SK-N-SH (cell line): Measurements from ENCODE around the gene SYCE1. TPM values are rescaled to one million over a fixed set of nuclear protein-coding genes. Genes with fewer than 3 reads are reported as not detected.

Experiments used
- CTCF ChIA-PET: fragments of 300-600, 350-600 bp; formaldehyde crosslinking; extraction: SDS; loops from one replicate; lab custom pipeline; 2021; lab: Yijun Ruan, JAX
- POLR2A ChIA-PET: fragments of 350-600 bp; sonication (Branson Sonifier 250); formaldehyde crosslinking; extraction: SDS; loops from one replicate; lab custom pipeline; 2020; ENCODE audit warnings: antibody characterized with exemption, inconsistent platforms; lab: Yijun Ruan, JAX
- DNase-seq: peaks from one replicate; pipeline ENCODE4 v3.0.0; 2012
- H2AFZ ChIP-seq: fragments of 200-600 bp; sonication (generic); 2 replicates; pipeline ENCODE4 v1.8.1; 2016; ENCODE audit warnings: antibody characterized with exemption, mild to moderate bottlenecking, low read depth
- H3F3A ChIP-seq: fragments of 200-600 bp; sonication (generic); replicated peaks from 2 replicates; pipeline ENCODE3; 2016; ENCODE audit warnings: antibody characterized with exemption, mild to moderate bottlenecking; ENCODE audit not compliant: insufficient read depth
- H3K27ac ChIP-seq, 2 experiments: fragments of 200-500 bp in 1 of 2; fragments of 200-600 bp in 1 of 2; sonication (Bioruptor generic) in 1 of 2; sonication (generic), shearing (Covaris generic) in 1 of 2; 2 replicates each; pipeline versions ENCODE4 v1.5.1 to v1.6.1; 2014 to 2016; ENCODE audit warnings: low read depth in 2 of 2, inconsistent platforms in 1 of 2, low read length in 1 of 2, mild to moderate bottlenecking in 1 of 2, mixed read lengths in 1 of 2
- H3K27me3 ChIP-seq: fragments of 200-600 bp; sonication (generic), shearing (Covaris generic); 2 replicates; pipeline ENCODE4 v1.6.1; 2016; ENCODE audit warnings: mixed run types; ENCODE audit not compliant: insufficient read depth
- H3K36me3 ChIP-seq, 2 experiments: fragments of 200-500 bp in 1 of 2; fragments of 200-600 bp in 1 of 2; sonication (Bioruptor generic) in 1 of 2; sonication (generic) in 1 of 2; replicated peaks in 1 of 2; 2 replicates each; pipeline versions ENCODE3 to v1.5.1; 2014 to 2016; ENCODE audit warnings: low read length in 1 of 2, mild to moderate bottlenecking in 1 of 2; ENCODE audit not compliant: insufficient read depth in 2 of 2, control insufficient read depth in 1 of 2
- H3K4me1 ChIP-seq, 2 experiments: fragments of 200-500 bp in 1 of 2; fragments of 200-600 bp in 1 of 2; sonication (Bioruptor generic) in 1 of 2; sonication (generic), shearing (Covaris generic) in 1 of 2; 2 replicates each; pipeline versions ENCODE4 v1.5.1 to v1.6.1; 2014 to 2016; ENCODE audit warnings: low read depth in 1 of 2, low read length in 1 of 2, mixed run types in 1 of 2; ENCODE audit not compliant: insufficient read depth in 2 of 2, control insufficient read depth in 1 of 2
- H3K4me2 ChIP-seq: fragments of 200-600 bp; sonication (generic), shearing (Covaris generic); 2 replicates; pipeline ENCODE4 v1.6.1; 2017; ENCODE audit warnings: mixed run types
- H3K4me3 ChIP-seq, 2 experiments: fragments of 200-500 bp in 1 of 2; fragments of 200-600 bp in 1 of 2; sonication (Bioruptor generic) in 1 of 2; sonication (generic), shearing (Covaris generic) in 1 of 2; 2 replicates each; pipeline versions ENCODE4 v1.5.1 to v1.8.1; 2014 to 2016; ENCODE audit warnings: low read depth in 2 of 2, inconsistent platforms in 1 of 2, low read length in 1 of 2, mild to moderate bottlenecking in 1 of 2, mixed read lengths in 1 of 2, moderate library complexity in 1 of 2
- H3K79me2 ChIP-seq: fragments of 200-600 bp; sonication (generic); 2 replicates; pipeline ENCODE4 v1.8.1; 2017; ENCODE audit warnings: mild to moderate bottlenecking; ENCODE audit not compliant: insufficient read depth
- H3K9ac ChIP-seq: fragments of 200-600 bp; sonication (generic); 2 replicates; pipeline ENCODE4 v1.6.1; 2017; ENCODE audit warnings: mixed run types
- H3K9me2 ChIP-seq: fragments of 200-600 bp; sonication (generic); 2 replicates; pipeline ENCODE4 v1.6.1; 2017; ENCODE audit warnings: mixed run types
- H3K9me3 ChIP-seq: fragments of 200-600 bp; sonication (generic); 2 replicates; pipeline ENCODE4 v1.6.1; 2017; ENCODE audit warnings: mixed run types, mild to moderate bottlenecking, moderate library complexity
- H4K20me1 ChIP-seq: fragments of 200-600 bp; sonication (generic); 2 replicates; pipeline ENCODE4 v1.6.1; 2017; ENCODE audit warnings: mild to moderate bottlenecking, mixed run types; ENCODE audit not compliant: insufficient read depth
- CHD2 ChIP-seq: fragments of 150-350 bp; IDR thresholded peaks from 2 replicates; pipeline ENCODE4 v1.6.1; 2018; ENCODE audit warnings: low read length; ENCODE audit not compliant: partially characterized antibody
- FOXJ3 ChIP-seq: sonication (generic); formaldehyde crosslinking; IDR thresholded peaks from 2 replicates; pipeline ENCODE4 v1.5.1; 2020; ENCODE audit warnings: mild to moderate bottlenecking, missing genetic modification reagents
- GABPA ChIP-seq: IDR thresholded peaks from 2 replicates; pipeline ENCODE4 v1.4.0; 2012; ENCODE audit warnings: low read depth, mild to moderate bottlenecking
- MEF2A ChIP-seq: IDR thresholded peaks from 2 replicates; pipeline ENCODE4 v1.4.0; 2012; ENCODE audit warnings: low read depth, borderline replicate concordance
- MXI1 ChIP-seq: IDR thresholded peaks from 2 replicates; pipeline ENCODE4 v1.6.1; 2012; ENCODE audit warnings: mild to moderate bottlenecking, low read depth, low read length, improper control_type of control experiment
- NRF1 ChIP-seq: IDR thresholded peaks from 2 replicates; pipeline ENCODE4 v1.6.1; 2012; ENCODE audit warnings: low read depth, mild to moderate bottlenecking, low read length
- PBX3 ChIP-seq: IDR thresholded peaks from 2 replicates; pipeline ENCODE4; 2012
- POLR2AphosphoS5 ChIP-seq: IDR thresholded peaks from 2 replicates; pipeline ENCODE4 v1.6.1; 2012; ENCODE audit warnings: low read depth, low read length
- RAD21 ChIP-seq: IDR thresholded peaks from 2 replicates; pipeline ENCODE4 v1.6.1; 2012; ENCODE audit warnings: mild to moderate bottlenecking, low read length
- RCOR1 ChIP-seq: fragments of 150-350 bp; IDR thresholded peaks from 2 replicates; pipeline ENCODE4 v1.6.1; 2017; ENCODE audit warnings: antibody characterized with exemption, low read length
- TCF12 ChIP-seq: IDR thresholded peaks from 2 replicates; pipeline ENCODE4 v1.4.0; 2012
- USF1 ChIP-seq: IDR thresholded peaks from 2 replicates; pipeline ENCODE4 v1.4.0; 2012; ENCODE audit warnings: low read depth, borderline replicate concordance
- YY1 ChIP-seq: IDR thresholded peaks from 2 replicates; pipeline ENCODE4 v1.4.0; 2012; ENCODE audit warnings: low read depth, mild to moderate bottlenecking
- ZBTB33 ChIP-seq: IDR thresholded peaks from 2 replicates; pipeline ENCODE4 v1.4.0; 2012; ENCODE audit warnings: low read depth, borderline replicate concordance
- WGBS: methylation state at CpG from one replicate; pipeline ENCODE4 v1.1.6; 2017; ENCODE audit warnings: low lambda C conversion rate; 5-methylcytosine and 5-hydroxymethylcytosine counted together
- polyA plus RNA-seq, 3 experiments: library from polyadenylated mRNA; depleted of rRNA; stranded (reverse); fragments of >200 nt; gene quantifications; 2 replicates each; pipeline ENCODE4 v1.2.3, GENCODE V29; 2012

The SYCE1 gene
- polyA plus RNA-seq, 1 of the 3 experiments (the other 2 are of a cell fraction), result not detected

- peaks cover 61% of the 10 kb centered on the region; the same call in 1 of the 2 replicates for H3K27me3 ChIP-seq
- H3K27ac ChIP-seq, result no peak overlapping the region
- no peaks in the 10 kb centered on the region for H3K36me3 ChIP-seq
- H3K9me3 ChIP-seq, result peaks cover 4% of the 10 kb centered on the region; the same call in 1 of the 2 replicates
- POLR2A ChIA-PET, result no interaction called here
- TF ChIP-seq MEF2A (no peak), RAD21 (no peak), TCF12 (no peak), YY1 (no peak), ZBTB33 (no peak)
- H3K9me2 ChIP-seq, result no peaks in the 10 kb centered on the region
- H3K4me1 ChIP-seq, result no peaks in the 10 kb centered on the region; a peak in 1 of 4 replicates
- H3K4me2 ChIP-seq, result no peak overlapping the region
- 25% methylated on average over 28 of the region's 50 CpGs for WGBS
- H3K4me3 ChIP-seq, result no peak overlapping the region
- no peaks in the 10 kb centered on the region for H3F3A ChIP-seq
- H2AFZ ChIP-seq, result no peak overlapping the region
- no peaks in the 10 kb centered on the region for H3K79me2 ChIP-seq
- no peak overlapping the region for H3K9ac ChIP-seq
- H4K20me1 ChIP-seq, result no peaks in the 10 kb centered on the region
- CTCF ChIA-PET, result no interaction called here
- no peak for DNase-seq
These were observed 37.0 kb downstream of the SYCE1 start for GRCh38 chr10:133528296-133528844.

GRCh38 chr10:133527771-133528271, 37.6 kb downstream of the SYCE1 start:
- peaks cover 4% of the 10 kb centered on the region; the same call in 1 of the 2 replicates for H3K9me3 ChIP-seq
- H3K9ac ChIP-seq, result no peak overlapping the region
- no peak overlapping the region for H3K4me3 ChIP-seq
- no peaks in the 10 kb centered on the region for H3F3A ChIP-seq
- ChIA-PET CTCF (no interaction called here), POLR2A (no interaction called here)
- no peaks in the 10 kb centered on the region for H4K20me1 ChIP-seq
- no peak overlapping the region for H3K27ac ChIP-seq
- no peak overlapping the region for H2AFZ ChIP-seq
- H3K27me3 ChIP-seq, result peaks cover 61% of the 10 kb centered on the region; the same call in 1 of the 2 replicates
- 53% methylated on average over 6 of the region's 51 CpGs for WGBS
- no peaks in the 10 kb centered on the region for H3K79me2 ChIP-seq
- no peak for DNase-seq
- TF ChIP-seq USF1, result no peak
- H3K36me3 ChIP-seq, result no peaks in the 10 kb centered on the region
- no peak overlapping the region for H3K4me2 ChIP-seq
- no peaks in the 10 kb centered on the region for H3K9me2 ChIP-seq
- H3K4me1 ChIP-seq, result no peaks in the 10 kb centered on the region; a peak in 1 of 4 replicates

GRCh38 chr10:133526957-133527588, 38.3 kb downstream of the SYCE1 start, which contains the start of gene CYP2E1:
Gene CYP2E1, plus strand, starts transcription at chr10:133527363. Its CDS starts 33 bp downstream, at chr10:133527396.
- Histone ChIP-seq H3K9me3 (peaks cover 4% of the 10 kb centered on the region; the same call in 1 of the 2 replicates), H3K27ac (no peak within 1 kb of the TSS), H3K9me2 (no peaks in the 10 kb centered on the region), H4K20me1 (no peaks in the 10 kb centered on the region), H2AFZ (no peak within 1 kb of the TSS), H3K27me3 (peaks cover 54% of the 10 kb centered on the region; the same call in 1 of the 2 replicates), H3F3A (no peaks in the 10 kb centered on the region), H3K9ac (no peak within 1 kb of the TSS), H3K4me1 (no peaks in the 10 kb centered on the region; a peak in 1 of 4 replicates), H3K4me2 (no peak within 1 kb of the TSS), H3K36me3 (no peaks in the 10 kb centered on the region), H3K79me2 (no peaks in the 10 kb centered on the region), H3K4me3 (no peak within 1 kb of the TSS)
- DNase-seq, result no peak
- 5% methylated on average over 16 of the region's 16 CpGs for WGBS
- POLR2A ChIA-PET, result no interaction called here
- CTCF ChIA-PET, result no interaction called here
- TF ChIP-seq FOXJ3 (CRISPR knock-in tag) (no peak), PBX3 (no peak), MXI1 (no peak), MEF2A (no peak), RAD21 (no peak), NRF1 (no peak), POLR2AphosphoS5 (no peak), CHD2 (no peak), GABPA (no peak), RCOR1 (no peak)
